ENCODE results near the gene POLR3GL.

GRCh38 chr1:145986551-145986950 is 22.1 kb downstream of the POLR3GL start:
- TF ChIP-seq CTCF (IDR thresholded peaks at IDR 0.05): no peak
- TF ChIP-seq POLR2A (IDR thresholded peaks at IDR 0.05): no peak

Data from body of pancreas (tissue), 4 donors.